Myocyte (in vitro differentiated cells): ENCODE results near the gene KRT78. TPM values are rescaled to one million over a fixed set of nuclear protein-coding genes. Genes with fewer than 3 reads are reported as not detected.
"Not testable (repeated sequence)": the region's sequence is repeated elsewhere in the genome, so short reads cannot be mapped to it uniquely, and the experiment has no call there.

Experiments used
- DNase-seq: peaks from one replicate; pipeline ENCODE4 v3.0.0-alpha.2; 2012; ENCODE audit warnings: low read depth
- total RNA-seq: library from RNA; depleted of rRNA; stranded (reverse); fragments of >200 nt; gene quantifications from 2 replicates; pipeline ENCODE4 v1.2.3, GENCODE V29; 2014

Gene KRT78
- total RNA-seq, 1 donor from 2014 or later, result not detected

DNA sequence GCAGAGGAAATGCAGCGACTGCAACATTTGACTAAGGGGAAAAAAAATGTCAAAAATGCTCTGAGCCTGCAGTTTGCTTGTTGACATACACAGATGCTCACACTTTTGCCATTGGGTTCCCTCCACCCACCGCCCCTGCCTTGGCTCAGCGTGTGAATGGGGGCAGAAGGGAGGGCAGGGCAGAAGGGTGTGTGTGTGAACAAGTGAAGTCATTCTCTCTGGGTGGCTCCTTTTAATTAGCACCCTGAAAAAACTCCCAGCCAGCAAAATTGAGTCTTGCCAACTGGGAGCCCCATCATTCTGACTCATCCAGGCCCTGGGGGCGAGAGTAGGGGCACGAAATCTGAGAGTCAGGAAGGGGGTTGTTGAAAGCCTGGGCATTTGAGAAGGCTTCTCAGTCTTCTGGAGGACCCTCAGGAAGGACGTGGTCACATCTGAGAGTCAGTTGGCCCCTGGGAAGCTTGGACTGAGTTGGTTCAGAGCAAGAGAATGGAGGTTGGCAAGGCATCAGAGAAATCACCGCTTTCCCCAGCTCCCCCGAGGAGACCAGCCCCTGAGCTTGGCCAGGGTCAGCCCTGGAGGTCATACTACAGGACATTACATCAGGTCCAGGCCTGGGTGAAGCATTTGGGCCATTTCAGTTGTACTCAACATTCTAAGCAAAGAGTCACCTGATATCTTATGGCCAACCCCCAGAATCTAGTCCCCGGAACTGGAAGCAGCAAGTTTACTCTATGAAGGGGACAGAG is 22.7 kb upstream of the KRT78 start:
- peak; percentile 62 for DNase-seq

DNA sequence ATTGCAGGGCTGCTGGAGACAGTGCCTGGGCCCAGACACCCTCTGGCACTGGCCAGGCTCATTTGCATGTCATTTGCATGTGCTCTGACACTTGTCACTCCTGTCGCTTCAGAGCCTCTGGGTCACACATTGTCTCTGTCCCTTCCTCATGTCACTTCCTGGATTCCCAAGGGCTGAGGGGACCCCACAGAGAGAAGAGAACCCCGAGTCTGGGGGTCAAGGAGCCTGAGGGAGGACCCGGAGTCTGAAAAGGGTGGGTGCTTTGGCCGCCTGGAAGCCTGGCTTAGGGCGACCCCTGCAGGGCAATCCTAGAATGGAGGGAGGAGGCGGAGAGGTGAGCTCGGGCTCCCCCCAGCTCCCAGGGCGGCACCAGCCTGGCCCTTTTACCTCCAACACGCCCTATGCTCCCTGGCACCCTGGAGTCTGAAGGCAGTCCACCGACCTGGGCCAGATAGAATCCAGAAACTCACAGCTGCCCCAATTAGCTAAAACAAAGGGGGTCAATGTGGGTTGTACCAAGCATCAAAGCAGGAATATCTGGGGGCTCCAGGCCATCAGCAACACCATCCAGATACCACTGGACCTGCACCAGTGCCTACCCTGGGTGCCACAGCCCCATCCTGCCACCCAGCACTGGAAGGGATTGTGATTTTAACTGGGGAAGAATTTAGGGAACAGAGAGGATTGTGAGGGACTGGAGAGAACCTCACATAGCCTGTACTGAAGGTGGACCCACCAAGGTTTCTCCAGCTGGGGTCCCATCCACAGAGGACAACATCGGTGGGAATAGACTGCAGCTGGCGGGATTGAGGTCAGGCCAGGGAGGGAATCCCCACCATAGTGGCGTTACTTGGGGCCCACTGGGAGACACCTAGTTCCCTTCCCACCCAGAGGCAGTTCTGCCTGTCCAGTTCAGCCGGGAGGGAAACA is 21.8 kb upstream of the KRT78 start:
- no peak for DNase-seq

DNA sequence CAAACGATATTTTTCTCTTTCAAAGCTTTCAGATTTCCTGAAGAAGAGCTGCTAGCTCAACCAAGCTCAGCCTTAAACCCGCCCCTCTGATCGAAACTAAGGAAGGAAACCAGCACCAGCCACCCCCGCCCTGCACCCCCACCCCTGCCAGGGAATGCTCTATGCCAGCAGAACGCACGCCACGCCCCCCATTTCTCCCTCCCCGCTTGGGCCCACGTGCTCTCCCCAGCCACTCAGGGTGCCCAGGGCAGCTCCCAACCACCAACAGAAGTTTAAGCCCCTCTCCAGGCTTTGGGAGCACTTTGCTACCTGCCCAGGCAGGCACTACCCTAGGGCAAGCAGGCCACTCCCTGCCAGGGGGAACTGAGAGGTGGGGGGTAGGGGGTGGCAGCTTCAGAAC is 18.8 kb upstream of the KRT78 start:
- DNase-seq, result no peak

DNA sequence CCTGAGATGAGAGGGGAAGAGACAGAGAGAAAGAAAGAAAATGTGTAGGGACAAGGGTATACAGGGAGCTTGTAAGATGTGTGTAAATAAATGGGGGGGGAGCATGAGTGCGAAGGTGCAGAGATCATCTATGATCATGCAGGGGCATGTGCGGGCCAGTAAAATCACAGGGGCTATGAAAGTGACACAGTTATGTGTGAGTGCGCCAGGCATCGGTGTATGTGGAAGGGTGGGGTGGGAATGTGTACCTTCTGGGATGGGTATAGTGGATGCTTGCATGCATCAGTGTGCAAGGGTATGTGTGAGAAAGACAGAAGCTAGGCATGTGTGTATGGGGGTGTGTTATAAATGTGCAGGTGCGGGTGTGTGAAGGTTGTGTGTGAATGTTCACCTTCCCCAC is 18.4 kb upstream of the KRT78 start:
- DNase-seq, result no peak

DNA sequence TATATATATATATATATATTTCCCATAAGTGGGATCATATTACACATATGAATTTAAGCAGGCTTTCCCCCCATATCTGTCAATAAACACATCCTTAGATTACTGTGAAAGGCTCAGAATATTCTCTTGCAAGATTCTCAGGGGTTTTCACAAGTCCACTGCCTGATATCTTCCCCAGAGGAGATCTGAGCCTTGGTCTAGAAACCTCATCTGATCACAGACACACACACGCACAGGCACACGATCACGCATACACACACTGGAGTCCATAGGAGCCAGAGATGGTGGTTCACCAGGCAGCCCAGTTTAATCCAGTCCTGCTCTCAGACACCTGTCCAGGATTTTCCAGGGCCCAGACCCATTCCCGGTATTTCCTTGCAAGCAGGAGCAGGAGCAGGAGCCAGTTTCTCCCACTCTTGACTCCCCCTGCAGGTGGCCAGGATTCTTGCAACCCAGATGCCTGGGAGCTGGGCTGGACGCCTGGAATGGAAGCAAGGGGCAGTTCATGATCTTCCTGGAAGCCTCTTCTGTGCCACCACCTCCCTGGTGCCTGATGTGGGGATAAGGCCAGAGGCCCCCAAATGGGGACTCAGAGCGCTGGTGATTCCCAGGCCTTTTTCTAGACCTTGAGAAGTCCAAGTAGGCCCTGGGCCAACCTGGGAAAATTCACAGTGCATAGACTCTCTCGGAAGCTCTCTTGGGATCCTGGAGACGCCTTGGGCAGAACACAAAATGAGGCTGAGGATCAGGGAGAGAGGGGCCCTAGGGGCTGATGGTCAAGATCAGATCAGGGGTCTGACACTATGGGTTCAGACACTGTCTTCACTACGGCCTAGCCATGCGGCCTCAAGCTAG is 16.5 kb upstream of the KRT78 start:
- peak; percentile 77 for DNase-seq

DNA sequence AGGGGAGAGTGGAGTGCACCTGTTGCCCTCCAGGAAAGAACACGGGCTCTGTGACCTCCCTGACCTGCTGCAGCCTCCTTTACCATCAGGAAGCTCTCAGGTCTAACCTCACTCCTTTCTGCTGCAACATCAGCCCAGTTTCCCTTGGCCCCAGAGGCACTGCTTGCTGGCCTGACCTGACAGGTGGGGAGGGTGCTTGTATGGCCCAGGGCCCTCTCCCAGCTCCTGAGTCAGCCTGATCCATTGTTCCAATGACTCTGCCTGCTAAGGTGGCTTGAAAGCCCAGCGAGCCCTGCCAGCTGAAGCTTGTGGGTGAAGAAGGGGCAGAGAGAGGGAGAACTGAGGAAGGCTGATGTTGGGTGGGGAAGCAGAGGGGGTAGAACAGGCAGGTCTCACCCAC is 13.2 kb upstream of the KRT78 start:
- no peak for DNase-seq

DNA sequence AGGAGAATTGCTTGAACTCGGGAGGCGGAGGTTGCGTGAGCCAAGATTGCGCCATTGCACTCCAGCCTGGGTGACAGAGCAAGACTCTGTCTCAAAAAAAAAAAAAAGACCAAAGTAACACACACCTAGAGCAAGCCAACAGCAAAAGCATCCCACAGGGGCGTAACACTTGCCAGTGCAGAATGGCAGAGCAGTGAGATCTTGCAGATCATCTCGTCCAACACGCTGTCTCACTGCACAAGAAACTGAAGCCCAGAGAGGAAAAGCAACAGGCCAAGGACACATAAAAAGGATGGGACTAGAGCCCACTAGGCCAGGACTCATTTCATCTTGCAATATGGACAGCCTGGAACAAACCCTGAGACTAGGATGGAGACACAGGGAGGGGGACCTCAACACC is 12.7 kb upstream of the KRT78 start:
- DNase-seq, result no peak

DNA sequence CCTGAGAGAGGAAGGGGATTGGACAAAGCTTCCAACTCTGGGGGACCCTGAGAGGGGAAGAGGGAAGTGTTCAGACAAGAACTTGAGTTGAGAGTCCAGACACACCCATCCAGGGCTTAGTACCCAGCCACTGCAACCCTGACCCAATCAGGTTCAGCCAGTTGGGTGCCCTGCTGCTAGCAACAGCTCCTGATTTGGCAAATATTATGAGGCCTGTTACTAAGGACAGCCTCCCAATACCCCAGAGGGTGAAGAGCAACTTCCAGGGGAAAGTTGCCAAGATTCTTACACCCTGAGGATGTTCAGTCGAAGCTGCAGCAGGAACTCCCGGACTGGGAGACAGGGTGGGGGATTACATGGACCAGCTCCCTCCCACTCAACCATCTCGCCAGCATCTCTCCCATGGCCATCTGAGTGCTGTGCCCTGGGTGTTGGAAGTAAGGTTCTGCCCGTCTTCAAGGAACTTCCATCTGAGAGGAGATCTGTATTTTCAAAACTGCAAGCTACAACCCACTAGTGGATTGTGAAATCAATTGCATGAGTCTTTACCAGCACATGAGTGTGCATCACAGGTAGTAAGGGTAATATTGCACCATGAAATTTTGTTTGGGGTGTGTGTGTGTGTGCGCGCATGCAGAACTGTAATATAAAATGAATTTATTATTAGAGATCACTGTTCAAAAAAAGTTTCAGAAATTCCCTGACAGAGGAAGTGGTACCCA is 11.5 kb upstream of the KRT78 start:
- peak; percentile 22 for DNase-seq

DNA sequence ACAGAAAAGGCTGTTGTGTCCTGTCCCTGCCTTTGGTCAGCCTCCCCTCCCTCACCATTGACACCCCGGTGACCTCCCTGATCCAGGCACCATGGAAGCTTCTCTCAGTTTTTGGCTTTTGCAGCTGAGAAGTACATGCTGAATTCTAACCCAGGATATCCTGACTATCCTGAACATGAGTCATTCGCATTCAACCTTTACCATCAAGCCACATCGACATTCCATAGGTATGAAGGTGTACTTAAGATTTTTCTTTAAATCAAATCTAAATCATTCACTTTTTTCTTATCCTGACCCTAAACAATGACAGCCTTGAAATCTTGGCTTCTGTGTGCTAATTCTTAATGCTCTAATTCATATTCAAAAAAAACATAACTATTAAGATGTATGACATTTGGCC is 8.7 kb upstream of the KRT78 start:
- DNase-seq, result no peak

DNA sequence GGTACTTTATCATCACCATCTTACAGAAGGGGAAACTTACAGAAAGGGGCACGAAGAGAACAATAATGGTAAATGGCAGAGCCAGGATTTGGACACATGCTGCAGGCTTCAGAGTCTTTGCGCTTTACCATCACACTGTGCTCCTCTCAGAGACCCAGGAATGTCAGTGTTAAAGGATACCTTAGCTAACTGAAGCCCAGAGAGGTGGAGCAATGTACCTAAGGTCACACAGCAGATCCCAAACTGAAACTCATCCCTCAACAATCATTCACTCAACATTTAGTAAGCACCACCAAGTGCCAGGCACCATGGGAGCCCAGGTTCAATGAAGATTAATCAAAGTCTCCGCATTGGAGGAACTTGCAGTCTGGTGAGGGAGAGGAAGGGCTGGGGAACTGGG is 8.0 kb upstream of the KRT78 start:
- DNase-seq, result no peak

DNA sequence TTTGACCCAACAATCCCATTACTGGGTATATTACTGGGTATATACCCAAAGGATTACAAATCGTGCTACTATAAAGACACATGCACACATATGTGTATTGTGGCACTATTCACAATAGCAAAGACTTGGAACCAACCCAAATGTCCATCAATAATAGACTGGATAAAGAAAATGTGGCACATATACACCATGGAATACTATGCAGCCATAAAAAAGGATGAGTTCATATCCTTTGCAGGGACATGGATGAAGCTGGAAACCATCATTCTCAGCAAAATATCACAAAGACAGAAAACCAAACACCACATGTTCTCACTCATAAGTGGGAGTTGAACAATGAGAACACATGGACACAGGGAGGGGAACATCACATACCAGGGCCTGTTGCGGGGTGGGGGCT is 7.3 kb upstream of the KRT78 start:
- not testable (repeated sequence) for DNase-seq

DNA sequence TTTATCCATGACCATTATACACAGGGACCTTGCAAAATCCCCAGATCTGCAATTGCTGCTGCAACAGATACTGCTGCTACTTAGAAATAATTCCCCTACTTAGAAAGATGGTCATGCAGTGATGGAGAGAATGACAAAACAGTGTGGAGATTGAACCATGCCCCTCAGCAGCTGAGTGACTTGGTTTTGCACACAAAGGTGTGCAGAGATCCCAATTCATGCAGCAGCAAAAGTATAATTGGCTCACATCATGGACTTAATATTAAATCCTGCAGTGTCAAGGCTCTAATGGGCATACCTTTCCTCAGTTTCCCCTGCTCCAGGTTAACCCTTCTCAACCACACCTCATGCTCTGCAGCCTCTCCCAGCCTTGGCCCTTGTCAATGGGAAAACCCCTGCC is 3.0 kb upstream of the KRT78 start:
- no peak for DNase-seq

DNA sequence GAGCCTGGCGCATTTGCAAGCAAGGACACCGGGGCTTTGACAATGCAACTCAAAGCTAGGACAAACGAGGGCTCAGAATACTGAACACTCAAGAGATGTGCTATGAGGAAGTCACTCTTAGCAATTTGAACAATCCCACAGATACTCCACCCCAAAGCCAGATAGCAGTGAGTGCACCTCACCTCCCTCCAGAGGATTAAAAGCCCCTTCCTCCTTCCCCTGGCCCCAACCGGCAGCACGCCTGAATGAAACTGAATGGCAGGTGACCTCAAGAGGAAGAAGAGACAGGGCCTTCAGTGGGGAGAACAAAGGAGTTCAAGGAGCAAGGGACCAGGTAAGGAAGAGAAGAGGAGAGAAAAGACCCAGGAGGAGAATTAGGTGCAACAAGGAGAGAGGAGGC is 1.9 kb upstream of the KRT78 start:
- DNase-seq, result no peak

DNA sequence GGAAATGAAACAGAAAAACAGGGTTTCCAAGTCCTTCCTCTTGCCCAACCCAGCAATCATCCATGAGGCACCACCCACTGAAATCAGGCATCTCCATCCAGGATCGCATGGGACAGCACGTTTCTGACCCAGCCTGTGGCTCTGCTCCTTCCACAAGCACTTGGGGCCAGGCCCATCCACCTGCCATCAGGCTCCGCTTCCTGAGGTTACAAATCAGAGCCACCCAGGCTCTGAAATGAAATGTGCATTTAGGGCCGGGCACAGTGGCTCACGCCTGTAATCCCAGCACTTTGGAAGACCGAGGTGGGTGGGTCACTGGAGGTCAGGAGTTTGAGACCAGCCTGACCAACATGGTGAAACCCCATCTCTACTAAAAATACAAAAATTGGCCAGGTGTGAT is 717 bp upstream of the KRT78 start:
- DNase-seq, result no peak

DNA sequence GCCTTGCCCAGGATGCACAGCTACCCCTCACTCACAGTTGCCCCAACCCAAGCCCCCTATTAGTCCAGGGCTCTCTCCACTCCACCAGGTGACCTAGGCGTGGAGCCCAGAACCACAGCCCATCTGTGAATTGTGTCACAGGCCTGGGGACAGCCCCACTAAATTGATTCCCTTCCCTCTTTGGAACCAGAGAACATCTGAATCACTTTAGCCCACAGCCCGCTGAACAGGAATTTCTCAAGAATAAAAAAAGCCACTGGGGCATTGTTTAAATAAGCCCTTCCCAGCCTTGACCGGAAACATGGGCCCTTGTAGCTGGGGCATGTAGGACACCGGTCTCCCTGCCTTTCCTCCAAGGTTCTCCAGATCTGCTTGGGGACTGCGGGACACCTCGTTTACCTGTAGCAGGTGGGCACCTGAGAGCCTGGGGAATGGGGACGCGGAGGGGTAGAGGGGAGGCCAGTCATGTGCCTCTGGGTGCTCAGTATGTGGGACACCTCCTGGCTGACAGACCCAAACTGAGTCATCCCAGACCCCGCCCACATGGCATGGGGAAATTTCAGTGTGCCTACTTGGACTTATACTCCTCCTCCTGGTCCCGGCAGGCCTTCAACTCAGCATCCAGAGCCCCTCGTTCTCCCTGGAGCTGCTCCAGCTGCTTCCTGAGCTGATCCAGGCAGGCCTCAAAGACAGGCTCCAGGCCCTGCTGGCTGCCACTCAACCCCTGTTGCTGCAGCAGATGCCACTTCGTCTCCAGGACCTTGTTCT is 1.3 kb downstream of the KRT78 start:
- DNase-seq, result no peak

DNA sequence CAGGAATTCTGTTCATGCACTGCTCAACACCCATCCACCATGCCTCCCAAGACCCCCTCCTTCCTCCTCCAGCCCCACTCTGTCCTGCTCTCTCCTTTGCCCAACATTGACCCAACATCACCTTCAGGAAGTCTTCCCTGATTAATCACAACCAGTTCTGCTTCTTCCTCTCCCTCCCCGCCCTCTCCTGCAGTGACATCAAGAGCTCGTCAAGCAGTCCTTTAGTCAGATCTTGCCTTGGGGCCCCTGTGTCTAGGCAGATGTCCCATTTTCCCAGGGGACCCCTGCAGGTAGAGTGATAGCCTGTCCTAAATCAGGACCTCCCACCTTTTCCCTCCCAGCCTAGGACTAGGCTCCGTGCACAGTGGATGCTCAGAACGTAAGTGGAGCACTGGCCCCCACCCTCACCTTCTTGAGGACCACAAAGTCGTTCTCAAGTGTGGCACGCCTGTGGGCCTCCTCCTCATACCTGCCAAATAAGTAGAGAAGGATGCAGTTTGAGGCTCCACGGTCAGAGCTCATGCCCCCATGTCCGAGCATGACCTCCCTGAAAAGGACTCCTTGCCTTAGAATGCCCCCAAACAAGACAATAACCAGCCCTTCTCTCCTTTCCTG is 2.3 kb downstream of the KRT78 start:
- DNase-seq, result no peak

DNA sequence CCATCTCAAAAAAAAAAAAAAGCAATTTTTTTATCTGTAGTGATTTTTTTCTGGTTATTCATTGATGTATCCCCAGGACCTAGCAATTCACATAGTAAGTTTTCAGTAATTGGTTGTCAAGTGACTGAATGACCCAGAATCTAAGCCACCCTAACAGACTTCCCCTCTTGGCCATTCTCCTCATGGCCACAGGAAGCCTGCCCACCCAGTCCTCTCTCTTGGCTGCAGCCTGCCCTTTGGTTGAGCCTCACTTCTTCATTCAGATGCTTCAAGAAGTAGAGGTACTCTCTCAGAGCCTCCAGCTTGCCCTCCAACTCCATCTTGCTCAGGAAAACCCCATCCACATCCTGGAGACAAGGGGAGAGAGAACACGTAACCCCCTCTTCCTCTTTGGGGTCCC is 2.8 kb downstream of the KRT78 start:
- no peak for DNase-seq

DNA sequence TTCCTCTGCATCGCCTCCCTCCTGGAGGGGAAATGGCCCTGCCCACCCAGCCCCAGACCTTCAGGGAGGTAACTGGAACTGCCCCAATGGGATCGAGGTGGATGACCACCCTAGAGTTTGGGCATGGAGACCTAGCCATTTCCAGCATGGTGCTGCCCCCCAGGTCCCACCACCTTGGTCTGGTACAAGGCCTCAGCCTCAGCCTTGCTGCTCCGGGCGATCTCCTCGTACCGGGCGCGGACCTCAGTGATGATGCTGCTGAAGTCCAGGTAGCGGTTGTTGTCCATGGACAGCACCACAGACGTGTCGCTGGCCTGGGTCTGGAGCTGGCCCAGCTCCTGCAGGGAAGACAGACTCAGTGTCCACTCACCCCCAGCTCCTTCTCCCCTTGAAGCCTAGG is 4.4 kb downstream of the KRT78 start:
- no peak for DNase-seq

DNA sequence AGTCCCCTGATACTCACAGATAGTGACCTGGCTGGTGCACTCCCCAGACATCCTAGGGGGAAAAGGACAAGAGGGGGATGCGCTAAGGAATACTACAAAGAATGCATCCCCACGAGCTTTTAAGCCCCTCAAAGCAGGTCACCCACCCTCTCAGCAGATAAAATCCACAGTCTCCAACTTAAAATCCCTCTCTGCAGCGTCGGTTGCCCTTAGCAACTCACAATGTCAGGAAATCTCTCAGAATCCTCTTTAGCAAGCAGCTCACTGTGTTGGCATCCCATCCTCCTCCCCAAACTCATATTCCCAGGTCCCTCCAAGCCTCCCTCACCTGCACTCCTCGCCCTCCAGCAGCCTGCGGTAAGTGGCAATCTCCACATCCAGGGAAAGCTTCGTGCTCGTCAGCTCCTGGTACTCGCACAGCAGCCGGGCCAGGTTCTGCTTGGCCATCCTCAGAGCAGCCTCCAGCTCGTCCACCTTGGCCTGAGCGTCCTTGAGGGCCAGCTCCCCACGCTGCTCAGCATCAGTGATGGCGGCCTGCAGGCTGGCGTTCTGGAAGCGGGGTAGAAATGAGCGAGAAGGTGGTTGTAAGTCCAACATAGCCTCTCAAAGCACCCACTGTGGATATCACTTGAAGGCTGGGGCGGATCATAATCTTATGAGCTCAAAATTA is 9.2 kb downstream of the KRT78 start:
- DNase-seq, result no peak
